OCI-LY1 (cell line): ENCODE data around the gene ADGRG3.

ENCODE experiments used
- H2AFZ ChIP-seq: fragments of 200-600 bp; sonication (generic), shearing (Covaris generic); 2 replicates; pipeline ENCODE4 v1.6.0; 2014; ENCODE audit warnings: antibody characterized with exemption, mild to moderate bottlenecking, low read length
- H3F3A ChIP-seq: fragments of 200-600 bp; sonication (generic), shearing (Covaris generic); 2 replicates; pipeline ENCODE4 v1.6.0; 2014; ENCODE audit warnings: mild to moderate bottlenecking, antibody characterized with exemption, low read length, moderate library complexity; ENCODE audit not compliant: insufficient read depth
- H3K27ac ChIP-seq: fragments of 200-600 bp; sonication (generic); 2 replicates; pipeline ENCODE4 v1.5.1; 2014; ENCODE audit warnings: low read length, mixed run types, mild to moderate bottlenecking, low read depth; ENCODE audit not compliant: poor library complexity, severe bottlenecking
- H3K27me3 ChIP-seq: fragments of 200-600 bp; sonication (generic); 2 replicates; pipeline ENCODE4 v1.6.0; 2014; ENCODE audit warnings: antibody characterized with exemption, mild to moderate bottlenecking, low read length, moderate library complexity; ENCODE audit not compliant: insufficient read depth
- H3K36me3 ChIP-seq: fragments of 200-600 bp; sonication (generic); 2 replicates; pipeline ENCODE4 v1.6.1; 2014; ENCODE audit warnings: mild to moderate bottlenecking, antibody characterized with exemption, low read length, moderate library complexity, mixed read lengths; ENCODE audit not compliant: insufficient read depth
- H3K4me1 ChIP-seq: fragments of 200-600 bp; sonication (generic); 2 replicates; pipeline ENCODE4 v1.5.1; 2014; ENCODE audit warnings: mild to moderate bottlenecking, low read length, moderate library complexity; ENCODE audit not compliant: insufficient read depth, severe bottlenecking
- H3K4me2 ChIP-seq: fragments of 200-600 bp; sonication (generic), shearing (Covaris generic); 2 replicates; pipeline ENCODE4 v1.6.1; 2014; ENCODE audit warnings: low read length
- H3K4me3 ChIP-seq: fragments of 200-600 bp; sonication (generic); 2 replicates; pipeline ENCODE4 v1.5.1; 2014; ENCODE audit warnings: low read length, low read depth, mild to moderate bottlenecking, mixed read lengths; ENCODE audit not compliant: poor library complexity, severe bottlenecking
- H3K79me2 ChIP-seq: fragments of 200-600 bp; shearing (Covaris generic); 2 replicates; pipeline ENCODE4 v1.6.1; 2016; ENCODE audit warnings: mixed run types, low read length, mixed read lengths; ENCODE audit not compliant: insufficient read depth
- H3K9ac ChIP-seq: fragments of 200-600 bp; sonication (generic), shearing (Covaris generic); 2 replicates; pipeline ENCODE4 v1.6.1; 2014; ENCODE audit warnings: mild to moderate bottlenecking, low read length, mixed read lengths
- H3K9me2 ChIP-seq: fragments of 200-600 bp; sonication (generic), shearing (Covaris generic); 2 replicates; pipeline ENCODE4 v1.6.1; 2014; ENCODE audit warnings: low read depth, mild to moderate bottlenecking, low read length, mixed read lengths
- H3K9me3 ChIP-seq: fragments of 200-600 bp; shearing (Covaris generic); 2 replicates; pipeline ENCODE4 v1.6.1; 2014; ENCODE audit warnings: low read length, mixed read lengths
- H4K20me1 ChIP-seq: fragments of 200-600 bp; sonication (generic), shearing (Covaris generic); 2 replicates; pipeline ENCODE4 v1.6.0; 2016; ENCODE audit warnings: mild to moderate bottlenecking, low read length; ENCODE audit not compliant: insufficient read depth
- EZH2 ChIP-seq: fragments of 200-600 bp; sonication (generic), shearing (Covaris generic); IDR thresholded peaks from 2 replicates; pipeline ENCODE4 v1.8.0; 2017; ENCODE audit warnings: borderline replicate concordance, mixed run types, mild to moderate bottlenecking, antibody characterized with exemption, low read length, moderate library complexity, mixed read lengths
- TF ChIP-seq, protein P1 (sequence below): fragments of 200-600 bp; sonication (generic), shearing (Covaris generic); IDR thresholded peaks from 2 replicates; pipeline ENCODE4 v1.5.1; 2017; ENCODE audit warnings: mild to moderate bottlenecking, antibody characterized with exemption, low read length, moderate library complexity, mixed read lengths

ADGRG3 gene

DNA sequence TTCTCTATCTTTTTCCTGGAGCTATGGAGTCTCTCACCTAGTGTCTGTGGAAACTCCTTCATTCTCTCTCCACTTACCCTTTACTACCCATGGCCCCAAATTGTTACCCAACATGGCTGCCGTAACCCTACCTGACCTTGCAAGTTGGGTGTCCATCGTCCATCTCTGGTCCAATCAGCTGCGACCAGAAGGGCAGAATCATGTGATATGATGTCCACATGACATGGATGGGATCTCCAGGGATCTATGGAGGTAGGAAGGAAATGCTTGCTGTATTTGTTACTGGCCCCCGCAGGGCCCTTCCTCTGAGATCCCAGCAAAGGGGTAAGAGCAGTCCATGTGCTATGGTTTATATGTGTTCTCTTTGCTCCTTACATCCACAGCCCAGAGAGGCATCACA lies 18.5 kb downstream of the ADGRG3 start:
- Histone ChIP-seq H3K9me3 (no peaks in the 10 kb centered on the region), H3K36me3 (no peaks in the 10 kb centered on the region), H3F3A (no peaks in the 10 kb centered on the region), H3K9me2 (no peaks in the 10 kb centered on the region), H2AFZ (no peak overlapping the region), H3K27me3 (peaks cover 5% of the 10 kb centered on the region; the same call in 1 of the 2 replicates), H3K4me1 (no peaks in the 10 kb centered on the region), H3K27ac (no peak overlapping the region), H3K9ac (no peak overlapping the region), H3K4me2 (no peak overlapping the region), H4K20me1 (no peaks in the 10 kb centered on the region), H3K4me3 (no peak overlapping the region), H3K79me2 (no peaks in the 10 kb centered on the region)
- TF ChIP-seq, protein P1, sequence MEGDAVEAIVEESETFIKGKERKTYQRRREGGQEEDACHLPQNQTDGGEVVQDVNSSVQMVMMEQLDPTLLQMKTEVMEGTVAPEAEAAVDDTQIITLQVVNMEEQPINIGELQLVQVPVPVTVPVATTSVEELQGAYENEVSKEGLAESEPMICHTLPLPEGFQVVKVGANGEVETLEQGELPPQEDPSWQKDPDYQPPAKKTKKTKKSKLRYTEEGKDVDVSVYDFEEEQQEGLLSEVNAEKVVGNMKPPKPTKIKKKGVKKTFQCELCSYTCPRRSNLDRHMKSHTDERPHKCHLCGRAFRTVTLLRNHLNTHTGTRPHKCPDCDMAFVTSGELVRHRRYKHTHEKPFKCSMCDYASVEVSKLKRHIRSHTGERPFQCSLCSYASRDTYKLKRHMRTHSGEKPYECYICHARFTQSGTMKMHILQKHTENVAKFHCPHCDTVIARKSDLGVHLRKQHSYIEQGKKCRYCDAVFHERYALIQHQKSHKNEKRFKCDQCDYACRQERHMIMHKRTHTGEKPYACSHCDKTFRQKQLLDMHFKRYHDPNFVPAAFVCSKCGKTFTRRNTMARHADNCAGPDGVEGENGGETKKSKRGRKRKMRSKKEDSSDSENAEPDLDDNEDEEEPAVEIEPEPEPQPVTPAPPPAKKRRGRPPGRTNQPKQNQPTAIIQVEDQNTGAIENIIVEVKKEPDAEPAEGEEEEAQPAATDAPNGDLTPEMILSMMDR = no peak
- no peak for TF ChIP-seq EZH2

DNA sequence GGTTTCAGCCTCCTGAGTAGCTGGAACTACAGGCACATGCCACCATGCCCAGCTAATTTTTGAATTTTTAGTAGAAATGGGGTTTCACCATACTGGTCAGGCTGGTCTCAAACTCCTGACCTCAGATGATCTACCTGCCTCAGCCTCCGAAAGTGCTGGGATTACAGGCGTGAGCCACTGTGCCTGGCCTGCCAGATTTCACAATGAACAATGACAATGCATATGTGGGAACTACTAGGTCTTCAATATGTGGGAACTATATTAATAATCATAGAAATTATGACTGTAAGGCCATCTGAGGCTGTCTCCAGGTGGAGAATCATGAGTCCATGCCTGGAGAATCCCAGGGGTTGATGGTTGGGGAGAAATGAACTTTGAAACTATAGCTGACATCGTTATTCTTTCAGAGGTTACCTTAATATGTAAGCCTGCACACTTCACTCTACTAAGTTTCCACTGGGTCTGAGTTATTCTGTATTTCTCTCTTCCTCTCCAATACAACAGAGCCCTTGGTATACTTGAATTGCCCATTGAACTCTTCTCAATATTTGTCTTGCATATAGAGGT lies 19.3 kb downstream of the ADGRG3 start:
- no peak overlapping the region for H3K27ac ChIP-seq
- no peak overlapping the region for H3K4me2 ChIP-seq
- no peak overlapping the region for H3K4me3 ChIP-seq
- no peaks in the 10 kb centered on the region for H3F3A ChIP-seq
- no peaks in the 10 kb centered on the region for H3K36me3 ChIP-seq
- no peaks in the 10 kb centered on the region for H4K20me1 ChIP-seq
- no peaks in the 10 kb centered on the region for H3K4me1 ChIP-seq
- H3K9ac ChIP-seq = no peak overlapping the region
- H3K9me2 ChIP-seq = no peaks in the 10 kb centered on the region
- H2AFZ ChIP-seq = no peak overlapping the region
- H3K79me2 ChIP-seq = no peaks in the 10 kb centered on the region
- H3K27me3 ChIP-seq = peaks cover 5% of the 10 kb centered on the region; the same call in 1 of the 2 replicates
- H3K9me3 ChIP-seq = no peaks in the 10 kb centered on the region
- TF ChIP-seq EZH2 = no peak
- TF ChIP-seq, protein P1 = no peak

- Histone ChIP-seq H3K9me3 (no peaks in the 10 kb centered on the region), H3K4me1 (no peaks in the 10 kb centered on the region), H3F3A (no peaks in the 10 kb centered on the region), H3K27ac (no peak overlapping the region), H3K9ac (no peak overlapping the region), H4K20me1 (no peaks in the 10 kb centered on the region), H3K4me3 (no peak overlapping the region), H3K4me2 (no peak overlapping the region), H3K36me3 (no peaks in the 10 kb centered on the region), H3K79me2 (no peaks in the 10 kb centered on the region), H3K27me3 (peaks cover 5% of the 10 kb centered on the region; the same call in 1 of the 2 replicates), H3K9me2 (no peaks in the 10 kb centered on the region), H2AFZ (no peak overlapping the region)
- TF ChIP-seq EZH2 = no peak
- TF ChIP-seq, protein P1 = no peak
Measured at GRCh38 chr16:57688487-57688986, 20.4 kb downstream of the ADGRG3 start.
